Tibial nerve (tissue), 4 donors: Measurements from ENCODE around the gene NPHS1.

ENCODE experiments used
- CTCF ChIP-seq, 5 experiments: fragments of 200-600 bp in 3 of 5; fragments of 450-650 bp in 2 of 5; sonication (generic) in 3 of 5; IDR thresholded peaks; one replicate each; pipeline ENCODE4 v1.5.1; 2016 to 2019; ENCODE audit warnings: antibody characterized with exemption in 5 of 5, mild to moderate bottlenecking in 3 of 5, moderate library complexity in 2 of 5
- EP300 ChIP-seq, 2 donors: sonication (generic); formaldehyde crosslinking; IDR thresholded peaks; one replicate each; pipeline ENCODE4 v1.6.1; 2017; ENCODE audit warnings: antibody characterized with exemption in 2 of 2, mild to moderate bottlenecking in 1 of 2
- POLR2A ChIP-seq, 2 donors: fragments of 450-650 bp; IDR thresholded peaks; one replicate each; pipeline ENCODE4 v1.6.1; 2017; ENCODE audit warnings: antibody characterized with exemption in 2 of 2, mild to moderate bottlenecking in 2 of 2, moderate library complexity in 2 of 2

DNA sequence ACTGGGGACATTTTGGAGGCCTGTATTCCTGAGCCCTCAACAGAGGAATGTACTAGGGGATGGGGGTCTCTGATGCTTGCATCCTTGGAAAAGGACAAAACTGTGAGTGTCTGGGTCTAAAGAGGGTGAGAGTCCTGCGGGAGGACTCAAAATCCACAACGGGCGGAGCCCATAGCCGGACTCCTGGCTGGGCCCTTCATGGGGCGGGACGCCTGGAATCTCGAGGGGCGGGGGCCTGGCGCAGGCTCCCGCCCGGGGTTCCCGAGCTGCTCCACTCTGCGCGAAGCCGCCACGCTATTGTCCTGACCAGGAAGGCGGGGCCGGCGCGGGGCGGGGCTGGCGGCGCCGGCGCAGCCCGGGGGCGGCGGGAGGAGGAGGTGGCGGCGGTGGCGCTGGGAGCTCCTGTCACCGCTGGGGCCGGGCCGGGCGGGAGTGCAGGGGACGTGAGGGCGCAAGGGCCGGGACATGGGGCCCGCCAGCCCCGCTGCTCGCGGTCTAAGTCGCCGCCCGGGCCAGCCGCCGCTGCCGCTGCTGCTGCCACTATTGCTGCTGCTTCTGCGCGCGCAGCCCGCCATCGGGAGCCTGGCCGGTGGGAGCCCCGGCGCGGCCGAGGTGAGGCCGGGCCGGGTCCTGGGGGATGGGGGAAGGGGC lies 16.0 kb upstream of the NPHS1 start, which contains the start of gene APLP1:
- TF ChIP-seq CTCF (IDR thresholded peaks at IDR 0.05) (no peak), POLR2A (IDR thresholded peaks at IDR 0.05) (no peak), EP300 (IDR thresholded peaks at IDR 0.05) (no peak)
